ENCODE data around the gene APPL2.

Gene APPL2

DNA sequence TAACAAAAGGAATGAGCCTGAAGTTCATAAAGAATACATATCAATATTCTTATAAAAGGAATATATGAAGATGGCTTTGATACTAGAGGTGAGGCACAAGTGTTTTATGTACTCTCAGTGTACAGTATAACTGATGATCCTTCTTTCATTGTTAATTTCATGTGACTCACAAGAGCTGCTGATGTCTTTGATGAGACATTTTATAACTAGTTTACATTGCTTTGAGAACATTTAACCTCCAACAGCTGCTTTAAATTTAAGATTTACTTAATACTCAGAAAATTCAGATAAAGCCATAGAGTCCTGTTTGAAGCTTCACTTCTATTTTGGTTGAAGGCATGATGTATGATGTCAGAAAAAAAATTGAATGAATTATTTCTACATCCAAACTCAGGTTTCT lies 68.6 kb downstream of the APPL2 start:
- DNase-seq = no peak
- no peaks in the 10 kb centered on the region for H3K27me3 ChIP-seq (replicated peaks)
- TF ChIP-seq CTCF (IDR thresholded peaks at IDR 0.05; ENCODE audit: low read depth, low read length, missing control alignments) = no peak
- in situ Hi-C loops (cut with HindIII; ENCODE audit: low pct_ligation_motif_present, low sequenced_read_pairs) = no loop called here
- no peak overlapping the region for H3K27ac ChIP-seq
- H3K36me3 ChIP-seq (replicated peaks) = peaks cover 67% of the 10 kb centered on the region
- H3K4me3 ChIP-seq (ENCODE audit: low read depth, low read length) = no peak overlapping the region

DNA sequence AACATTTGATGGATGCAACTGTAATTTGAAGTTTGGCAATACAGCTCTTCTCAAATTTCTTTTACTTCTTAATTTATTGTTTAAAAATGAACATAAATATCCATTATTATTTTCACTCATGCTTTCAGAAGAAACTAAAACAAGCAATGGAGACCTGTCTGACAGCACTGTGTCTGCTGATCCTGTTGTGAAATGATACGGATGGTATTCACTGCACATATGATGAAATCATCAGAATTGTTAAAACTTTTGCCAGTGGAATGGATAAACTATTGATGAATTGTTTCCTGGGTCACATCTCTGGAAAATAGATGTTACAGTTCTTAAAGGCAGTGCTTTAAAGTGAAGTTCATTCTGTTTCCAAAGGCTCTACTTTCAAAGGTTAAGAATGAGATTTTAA lies 69.2 kb downstream of the APPL2 start:
- Histone ChIP-seq H3K27ac (no peak overlapping the region), H3K36me3 (replicated peaks) (peaks cover 69% of the 10 kb centered on the region), H3K4me3 (ENCODE audit: low read depth, low read length) (no peak overlapping the region), H3K27me3 (replicated peaks) (no peaks in the 10 kb centered on the region)
- in situ Hi-C loops (cut with HindIII; ENCODE audit: low pct_ligation_motif_present, low sequenced_read_pairs) = no loop called here
- DNase-seq = no peak
- no peak for TF ChIP-seq CTCF (IDR thresholded peaks at IDR 0.05; ENCODE audit: low read depth, low read length, missing control alignments)

GRCh38 chr12:105164068-105164467 lies 71.9 kb downstream of the APPL2 start:
- in situ Hi-C loops (cut with HindIII; ENCODE audit: low pct_ligation_motif_present, low sequenced_read_pairs) = no loop called here
- H3K27ac ChIP-seq = no peak overlapping the region
- DNase-seq = no peak

DNA sequence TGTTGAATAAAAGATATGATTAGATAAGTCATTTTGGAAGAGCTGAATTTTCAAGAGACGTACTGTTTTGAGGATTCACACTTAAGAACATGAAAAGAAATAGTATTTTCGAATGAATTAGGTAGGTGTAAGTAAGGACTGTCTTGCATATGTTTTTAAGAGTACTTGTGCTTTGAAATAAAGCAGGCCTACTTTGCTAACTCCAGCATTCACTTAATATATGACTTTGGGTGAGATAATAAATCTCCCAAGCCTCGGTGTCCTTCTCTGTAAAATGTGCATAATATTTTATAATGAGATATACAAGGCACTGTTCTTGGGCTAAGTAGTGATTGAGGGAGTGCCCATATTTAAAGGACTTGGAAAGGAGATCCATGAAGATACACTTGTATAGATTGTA lies 73.8 kb downstream of the APPL2 start:
- DNase-seq = no peak
- in situ Hi-C loops (cut with HindIII; ENCODE audit: low pct_ligation_motif_present, low sequenced_read_pairs) = no loop called here
- no peaks in the 10 kb centered on the region for H3K27me3 ChIP-seq (replicated peaks)
- no peak for TF ChIP-seq CTCF (IDR thresholded peaks at IDR 0.05; ENCODE audit: low read depth, low read length, missing control alignments)
- H3K27ac ChIP-seq = no peak overlapping the region
- peaks cover 74% of the 10 kb centered on the region for H3K36me3 ChIP-seq (replicated peaks)
- H3K4me3 ChIP-seq (ENCODE audit: low read depth, low read length) = no peak overlapping the region

More at GRCh38 chr12:105164068-105164467, 71.9 kb downstream of the APPL2 start:
- H3K4me3 ChIP-seq (ENCODE audit: low read depth, low read length) = no peak overlapping the region
- no peak for TF ChIP-seq CTCF (IDR thresholded peaks at IDR 0.05; ENCODE audit: low read depth, low read length, missing control alignments)
- H3K27me3 ChIP-seq (replicated peaks) = no peaks in the 10 kb centered on the region
- peaks cover 65% of the 10 kb centered on the region for H3K36me3 ChIP-seq (replicated peaks)

- in situ Hi-C loops (cut with HindIII; ENCODE audit: low pct_ligation_motif_present, low sequenced_read_pairs) = no loop called here
- H3K36me3 ChIP-seq (replicated peaks) = peaks cover 56% of the 10 kb centered on the region
- no peak overlapping the region for H3K4me3 ChIP-seq (ENCODE audit: low read depth, low read length)
Observed at GRCh38 chr12:105158876-105159275, 77.1 kb downstream of the APPL2 start.

More at GRCh38 chr12:105158876-105159275, 77.1 kb downstream of the APPL2 start:
- TF ChIP-seq CTCF (IDR thresholded peaks at IDR 0.05; ENCODE audit: low read depth, low read length, missing control alignments) = no peak
- Histone ChIP-seq H3K27me3 (replicated peaks) (no peaks in the 10 kb centered on the region), H3K27ac (no peak overlapping the region)
- DNase-seq = no peak

All from brain microvascular endothelial cell (primary cell).